Smooth muscle cell of the umbilical artery (primary cell): Measurements from ENCODE around the gene NCAPD2. TPM values are rescaled to one million over a fixed set of nuclear protein-coding genes. Genes with fewer than 3 reads are reported as not detected.

ENCODE experiments used
- total RNA-seq: library from RNA; depleted of rRNA; stranded (reverse); fragments of >200 nt; gene quantifications from 2 replicates; pipeline ENCODE4 v1.2.3, GENCODE V29; 2014

The NCAPD2 gene
- 34.4 and 64.1 TPM in 2 replicates for total RNA-seq

GRCh38 chr12:6493497-6494257 lies at the start of gene NCAPD2:
NCAPD2 (plus strand) TSS chr12:6494102; CDS start chr12:6495099, 997 bp downstream.

GRCh38 chr12:6444704-6445688 lies 48.9 kb upstream of the NCAPD2 start, which contains the start of gene CD27:
CD27 (plus strand) TSS chr12:6444955; CDS start chr12:6445096, 141 bp downstream.

GRCh38 chr12:6451348-6452244 lies 42.3 kb upstream of the NCAPD2 start, which contains the start of gene TAPBPL:
TAPBPL (plus strand) TSS chr12:6452042; CDS start chr12:6452249, 207 bp downstream.

GRCh38 chr12:6470375-6471163 lies 23.3 kb upstream of the NCAPD2 start, which contains the start of gene VAMP1:
VAMP1 (minus strand) TSS chr12:6470677; CDS start chr12:6470531, 146 bp downstream.

GRCh38 chr12:6492838-6493496 lies 935 bp upstream of the NCAPD2 start, which contains the start of gene MRPL51:
MRPL51 (minus strand) TSS chr12:6493262; CDS start chr12:6493136, 126 bp downstream.

GRCh38 chr12:6533923-6534694 lies 40.2 kb downstream of the NCAPD2 start, which contains the start of gene GAPDH:
GAPDH (plus strand) TSS chr12:6534517; CDS start chr12:6534833, 316 bp downstream.

Other genes with a start within 250 kb of the NCAPD2 start
- gene PLEKHG6, start 183.4 kb upstream of the NCAPD2 start, total RNA-seq, result not detected in 2 replicates
- 93.4 and 152 TPM in 2 replicates for gene TNFRSF1A, start 152.0 kb upstream of the NCAPD2 start, total RNA-seq
- 0.28 and 0.30 TPM in 2 replicates for gene SCNN1A, start 118.5 kb upstream of the NCAPD2 start, total RNA-seq
- gene LTBR, start 109.9 kb upstream of the NCAPD2 start, total RNA-seq, result 52.1 and 63.8 TPM in 2 replicates
- not detected in 2 replicates for gene CD27, start 49.1 kb upstream of the NCAPD2 start, total RNA-seq
- gene TAPBPL, start 42.1 kb upstream of the NCAPD2 start, total RNA-seq, result 10.3 and 15.7 TPM in 2 replicates
- gene VAMP1, start 23.4 kb upstream of the NCAPD2 start, total RNA-seq, result 5.3 and 7.4 TPM in 2 replicates
- gene MRPL51, start 840 bp upstream of the NCAPD2 start, total RNA-seq, result 91.5 and 97.4 TPM in 2 replicates
- 7,061 and 9,871 TPM in 2 replicates for gene GAPDH, start 40.4 kb downstream of the NCAPD2 start, total RNA-seq
- 10.4 and 11.8 TPM in 2 replicates for gene IFFO1, start 61.9 kb downstream of the NCAPD2 start, total RNA-seq
- gene NOP2, start 74.2 kb downstream of the NCAPD2 start, total RNA-seq, result 20.8 and 32.5 TPM in 2 replicates
- gene CHD4, start 113.3 kb downstream of the NCAPD2 start, total RNA-seq, result 195 and 243 TPM in 2 replicates
- not detected in 2 replicates for gene LPAR5, start 141.9 kb downstream of the NCAPD2 start, total RNA-seq
- gene ACRBP, start 153.3 kb downstream of the NCAPD2 start, total RNA-seq, result 0.46 TPM in 1 of 2 replicates, not detected in the other
- 26.4 and 36.8 TPM in 2 replicates for gene ING4, start 169.0 kb downstream of the NCAPD2 start, total RNA-seq
- 11.0 and 20.2 TPM in 2 replicates for gene ZNF384, start 195.3 kb downstream of the NCAPD2 start, total RNA-seq
- 0.23 and 0.30 TPM in 2 replicates for gene PIANP, start 206.7 kb downstream of the NCAPD2 start, total RNA-seq
- 78.9 and 83.4 TPM in 2 replicates for gene COPS7A, start 229.9 kb downstream of the NCAPD2 start, total RNA-seq